ENCODE measurements around the gene ZDHHC14. TPM values are rescaled to one million over a fixed set of nuclear protein-coding genes. Genes with fewer than 3 reads are reported as not detected.

The ZDHHC14 gene
- total and polyA plus RNA-seq, 2 of the 8 experiments (the other 6 are each of a cell fraction or from before 2014, with no cell fraction given) = 2.9 to 5.3 TPM

- 87% methylated on average over 6 of the region's 6 CpGs; no CpG with 5 or more reads in 1 of the 2 experiments for WGBS, 2 experiments (ENCODE audit: extremely low coverage in 1 of 2, insufficient coverage in 1 of 2, insufficient read length in 1 of 2, insufficient replicate concordance in 2 of 2, low coverage in 1 of 2, low lambda C conversion rate in 2 of 2, missing lambda C conversion rate in 1 of 2)
- no peak for FAIRE-seq
- POLR2A ChIA-PET (ENCODE audit: partially characterized antibody) = no interaction called here
- TF ChIP-seq RNF2 (IDR thresholded peaks at IDR 0.05; ENCODE audit: borderline replicate concordance, low read depth, low read length, missing control alignments, poor library complexity, severe bottlenecking) = no peak
Measured at GRCh38 chr6:157457787-157458186, 76.8 kb downstream of the ZDHHC14 start.

More at GRCh38 chr6:157457787-157458186, 76.8 kb downstream of the ZDHHC14 start:
- no peaks in the 10 kb centered on the region for H4K20me1 ChIP-seq (replicated peaks in 1 of 2; ENCODE audit: control insufficient read depth in 1 of 2, insufficient read depth in 2 of 2, low read length in 2 of 2)
- no peak overlapping the region for H4K8ac ChIP-seq (ENCODE audit: extremely low read depth, insufficient read depth, low read length)
- H3K4ac ChIP-seq (replicated peaks; ENCODE audit: insufficient read length, low read depth, low read length) = no peak overlapping the region
- no peak overlapping the region for H3K9ac ChIP-seq (replicated peaks in 1 of 4; ENCODE audit: extremely low read depth in 1 of 4, low read depth in 3 of 4, low read length in 3 of 4)
- H3K36me3 ChIP-seq (ENCODE audit: control insufficient read depth in 2 of 4, insufficient read depth in 4 of 4, low read length in 3 of 4) = no peaks in the 10 kb centered on the region
- DNase-seq (ENCODE audit: low read depth in 1 of 2, low spot score in 2 of 2) = no peak
- H3K4me1 ChIP-seq (replicated peaks in 1 of 4; ENCODE audit: control insufficient read depth in 3 of 4, insufficient read depth in 4 of 4, low read length in 3 of 4) = peaks cover 0 to 4% (median under 1%) of the 10 kb centered on the region in 4 experiments; a peak in 3 of 7 replicates
- no peak overlapping the region for H3K4me2 ChIP-seq (ENCODE audit: insufficient read depth in 1 of 2, low read depth in 2 of 2, low read length in 2 of 2)
- H3K23ac ChIP-seq (ENCODE audit: insufficient read length) = no peak overlapping the region
- H3K27me3 ChIP-seq (replicated peaks in 1 of 4; ENCODE audit: control insufficient read depth in 3 of 4, extremely low read depth in 1 of 4, insufficient read depth in 3 of 4, low read length in 3 of 4) = no peaks in the 10 kb centered on the region
- H3K79me2 ChIP-seq (ENCODE audit: control insufficient read depth in 1 of 2, insufficient read depth in 2 of 2, low read length in 2 of 2) = no peaks in the 10 kb centered on the region
- no peak overlapping the region for H3K27ac ChIP-seq (ENCODE audit: low read depth, low read length)
- H2BK120ac ChIP-seq (replicated peaks; ENCODE audit: low read depth, low read length) = no peak overlapping the region
- H2BK15ac ChIP-seq (ENCODE audit: low read length) = no peak overlapping the region
- H3K4me3 ChIP-seq (ENCODE audit: extremely low read depth in 1 of 4, insufficient read depth in 2 of 4, low read depth in 3 of 4, low read length in 4 of 4) = no peak overlapping the region
- no peaks in the 10 kb centered on the region for H3K79me1 ChIP-seq (ENCODE audit: low read depth, low read length)
- H2AFZ ChIP-seq (ENCODE audit: low read length) = no peak overlapping the region
- no peak overlapping the region for H2BK20ac ChIP-seq (ENCODE audit: low read length)
- H3K56ac ChIP-seq (replicated peaks; ENCODE audit: insufficient read length, low read depth, low read length) = no peak overlapping the region
- no peak overlapping the region for H2BK5ac ChIP-seq (ENCODE audit: low read depth, low read length)
- H2AK5ac ChIP-seq (ENCODE audit: low read depth, low read length) = no peak overlapping the region
- no peak overlapping the region for H3K18ac ChIP-seq (ENCODE audit: extremely low read depth, low read length)
- no peak overlapping the region for H2BK12ac ChIP-seq (ENCODE audit: low read depth, low read length)
- H4K91ac ChIP-seq (replicated peaks; ENCODE audit: insufficient read length, low read length) = no peak overlapping the region
- CTCF ChIA-PET (ENCODE audit: partially characterized antibody) = no interaction called here
- no peak overlapping the region for H3K14ac ChIP-seq (ENCODE audit: insufficient read length)
- H3K9me3 ChIP-seq (ENCODE audit: insufficient read depth in 2 of 2, low read depth in 1 of 2, low read length in 1 of 2) = no peaks in the 10 kb centered on the region
- no peaks in the 10 kb centered on the region for H3K23me2 ChIP-seq (ENCODE audit: low read depth, low read length)
- H4K5ac ChIP-seq (ENCODE audit: insufficient read length, low read depth, low read length) = no peak overlapping the region
